Pancreas (tissue), 10 donors: ENCODE results near the gene DGKQ. TPM values are rescaled to one million over a fixed set of nuclear protein-coding genes. Genes with fewer than 3 reads are reported as not detected.
A peak's percentile ranks its signal among the peaks of the same experiment; 100 is the strongest.
"Not testable (repeated sequence)": the region's sequence is repeated elsewhere in the genome, so short reads cannot be mapped to it uniquely, and the experiment has no call there.

Experiments used
- ATAC-seq, 4 donors: fragments of 200-7000 bp; cut with Tn5 transposase; one replicate each; pipeline versions ENCODE4 v1.8.0 to v1.9.1; 2020; ENCODE audit warnings: mild to moderate bottlenecking in 4 of 4, moderate library complexity in 4 of 4
- DNase-seq, 6 donors: peaks; one replicate each; pipeline ENCODE4 v3.0.0-alpha.2; 2020
- FAIRE-seq: peaks from 2 replicates; lab custom pipeline; 2012; peaks lifted over from hg19 to GRCh38; lab: Jason Lieb, UNC
- H3K27ac ChIP-seq, 4 donors: fragments of 200-600 bp; sonication (generic); 1 replicate in 3 of 4; 2 replicates in 1 of 4; pipeline versions ENCODE4 v1.5.0 to v1.8.0; 2020
- H3K27me3 ChIP-seq, 4 donors: fragments of 200-600 bp; one replicate each; pipeline ENCODE4 v1.8.0; 2021
- H3K36me3 ChIP-seq, 3 donors: fragments of 200-600 bp; sonication (generic) in 1 of 3; one replicate each; pipeline versions ENCODE4 v1.5.0 to v1.8.0; 2020 to 2021
- H3K4me1 ChIP-seq, 3 donors: fragments of 200-600 bp; one replicate each; pipeline ENCODE4 v1.8.0; 2021
- H3K4me3 ChIP-seq, 4 donors: fragments of 200-600 bp; sonication (generic) in 2 of 4; one replicate each; pipeline versions ENCODE4 v1.5.0 to v1.8.0; 2020 to 2021
- H3K9me3 ChIP-seq, 4 donors: fragments of 200-600 bp; one replicate each; pipeline ENCODE4 v1.8.0; 2021
- CTCF ChIP-seq, 4 donors: fragments of 200-600 bp; sonication (generic) in 3 of 4; IDR thresholded peaks; one replicate each; pipeline versions ENCODE4 v1.5.0 to v1.8.0; 2021; ENCODE audit warnings: antibody characterized with exemption in 4 of 4
- WGBS, 2 donors: extraction: QIAGEN DNeasy Blood & Tissue Kit; methylation state at CpG; one replicate each; pipeline ENCODE4 v1.1.7; 2013; 5-methylcytosine and 5-hydroxymethylcytosine counted together
- intact Hi-C, 3 donors: fragments of 100-400 bp; cut with DNase I; formaldehyde crosslinking; loops; one replicate each; pipeline versions ENCODE4 v1.11.1 to v1.14.2; 2022
- polyA plus RNA-seq, 2 donors: library from polyadenylated mRNA; stranded (reverse); fragments of 200-250 nt; gene quantifications; one replicate each; pipeline ENCODE4 v1.2.3, GENCODE V29; 2013
- total RNA-seq, 6 donors: library from RNA; stranded (reverse); fragmentation: NEBNext Ultra II Directional in 4 of 6; extraction: Animal tissue kit (Norgen Biotek cat#: 25700) in 4 of 6; gene quantifications; one replicate each; pipeline versions ENCODE4 v1.2.1 to v1.2.4, GENCODE V29; 2021 to 2023
- donor health status: healthy with polysubstance abuse.
- donor health status: DM: no; HTN: no; CAD: no; lungs with moderate emphysema.
- donor health status: DM: no; HTN: no; CAD: no.
- donor health status: control.
- donor health status: control.
- donor health status: Bipolar disorder and iron deficiency.
- donor health status: DM: yes; HTN: yes; CAD: no.
- donor health status: DM: no; HTN: no; CAD: no.
- donor health status: DM: no; HTN: no; CAD: no.
- donor health status: DM: yes; HTN: yes; CAD: no.

DGKQ gene
- total and polyA plus RNA-seq, 8 donors: 5.7 to 11.7 (median 9.0) TPM

- Histone ChIP-seq H3K27me3 (no peaks in the 10 kb centered on the region), H3K4me1 (peaks cover 6 to 14% (median 14%) of the 10 kb centered on the region in 3 donors), H3K36me3 (no peaks in the 10 kb centered on the region), H3K27ac (no peak overlapping the region), H3K4me3 (no peak overlapping the region), H3K9me3 (no peaks in the 10 kb centered on the region)
- intact Hi-C loops: no loop called here
- FAIRE-seq: no peak
- no peak for TF ChIP-seq CTCF (IDR thresholded peaks at IDR 0.05)
- WGBS, 2 donors: 95 to 96% methylated on average over 15 of the region's 15 CpGs
- peak in 1 of 6 donors; percentile 9 for DNase-seq
- ATAC-seq: no peak
These were observed 9.4 kb upstream of the DGKQ start for GRCh38 chr4:982814-983213.

DNA sequence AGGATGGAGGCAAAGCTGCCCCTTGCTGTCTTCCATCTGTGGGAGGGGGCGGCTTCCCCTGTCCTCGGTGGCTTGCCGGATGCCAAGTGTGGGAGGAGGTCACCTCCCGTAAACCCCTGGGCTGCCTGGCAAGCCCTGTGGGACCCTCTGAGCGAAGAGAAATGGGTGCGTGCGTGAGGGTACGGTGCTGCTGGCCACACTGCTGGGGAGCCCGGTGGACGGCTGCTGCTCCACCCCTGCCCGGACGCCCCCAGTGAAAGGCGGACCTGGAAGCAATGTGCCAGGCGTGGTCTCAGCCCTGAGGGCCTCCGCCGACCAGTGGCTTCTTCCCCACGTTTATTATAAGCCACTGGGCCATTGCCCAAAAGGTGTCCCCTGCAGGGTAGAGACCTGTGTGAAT, 8.9 kb upstream of the DGKQ start:
- no peaks in the 10 kb centered on the region for H3K9me3 ChIP-seq
- H3K27me3 ChIP-seq: no peaks in the 10 kb centered on the region
- H3K36me3 ChIP-seq: no peaks in the 10 kb centered on the region
- no peak overlapping the region for H3K27ac ChIP-seq
- ATAC-seq (no peak), DNase-seq (peak in 1 of 6 donors; percentile 60), FAIRE-seq (no peak)
- intact Hi-C loops: no loop called here
- 90 to 92% methylated on average over 17 of the region's 17 CpGs for WGBS, 2 donors
- H3K4me3 ChIP-seq: no peak overlapping the region
- TF ChIP-seq CTCF (IDR thresholded peaks at IDR 0.05): no peak
- H3K4me1 ChIP-seq: peaks cover 6 to 14% (median 10%) of the 10 kb centered on the region in 3 donors

DNA sequence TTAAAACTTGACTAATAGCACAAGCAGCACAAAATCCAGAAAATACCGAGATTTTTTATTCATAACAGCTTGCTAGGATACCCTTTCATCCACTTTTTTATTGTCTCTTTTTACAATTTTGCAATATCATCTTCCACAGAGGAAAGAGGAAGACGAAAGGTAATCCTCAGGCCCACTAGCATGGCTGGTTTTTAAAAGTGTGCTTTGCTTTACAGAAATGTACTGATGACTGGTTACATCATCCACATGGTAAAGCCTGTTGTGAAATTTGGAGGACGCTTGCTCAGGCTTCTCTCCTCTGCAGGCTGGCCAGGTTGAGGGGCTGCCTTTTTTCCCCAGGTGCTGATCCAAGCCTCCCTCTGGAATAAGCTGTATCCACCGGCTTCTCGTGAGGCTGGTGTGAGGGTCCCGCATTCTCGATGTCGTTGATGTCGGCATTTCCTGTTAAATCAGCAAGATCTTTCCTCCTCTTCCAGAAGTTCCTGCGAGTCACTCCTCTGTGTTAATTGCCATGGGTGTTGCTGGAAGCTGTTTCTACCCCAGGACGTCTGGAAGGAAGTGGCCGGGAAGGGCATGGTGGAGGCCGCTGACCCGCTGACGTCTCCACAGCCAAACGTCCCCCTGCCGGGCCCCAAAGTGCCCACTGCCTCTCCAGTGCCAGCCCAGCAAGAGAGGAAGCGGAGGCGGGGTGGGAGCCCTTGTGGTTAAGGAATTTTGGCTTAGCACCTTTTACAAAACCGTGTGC, 5.8 kb upstream of the DGKQ start:
- Histone ChIP-seq H3K27ac (no peak overlapping the region), H3K4me3 (no peak overlapping the region), H3K9me3 (no peaks in the 10 kb centered on the region), H3K4me1 (peaks cover 0 to under 1% (median 0%) of the 10 kb centered on the region in 3 donors), H3K27me3 (no peaks in the 10 kb centered on the region), H3K36me3 (no peaks in the 10 kb centered on the region)
- intact Hi-C loops: no loop called here
- no peak for TF ChIP-seq CTCF (IDR thresholded peaks at IDR 0.05)
- DNase-seq: no peak
- no peak for FAIRE-seq
- peak in 1 of 4 donors; percentile 48 for ATAC-seq
- 75 to 86% methylated on average over 20 of the region's 20 CpGs for WGBS, 2 donors

DNA sequence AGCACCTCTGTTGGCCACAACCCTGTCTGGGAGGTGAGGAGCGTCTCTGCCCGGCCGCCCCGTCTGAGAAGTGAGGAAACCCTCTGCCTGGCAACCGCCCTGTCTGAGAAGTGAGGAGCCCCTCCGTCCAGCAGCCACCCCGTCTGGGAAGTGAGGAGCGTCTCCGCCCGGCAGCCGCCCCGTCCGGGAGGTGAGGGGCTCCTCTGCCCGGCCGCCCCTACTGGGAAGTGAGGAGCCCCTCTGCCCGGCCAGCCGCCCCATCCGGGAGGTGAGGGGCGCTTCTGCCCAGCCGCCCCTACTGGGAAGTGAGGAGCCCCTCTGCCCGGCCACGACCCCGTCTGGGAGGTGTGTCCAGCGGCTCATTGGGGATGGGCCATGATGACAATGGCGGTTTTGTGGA, 2.6 kb upstream of the DGKQ start:
- 97 to 98% methylated on average over 18 to 24 of the region's 25 CpGs for WGBS, 2 donors
- DNase-seq, FAIRE-seq, H3K4me3 ChIP-seq, H3K27me3 ChIP-seq, H3K36me3 ChIP-seq, ATAC-seq, H3K27ac ChIP-seq, H3K9me3 ChIP-seq, intact Hi-C loops: not testable (repeated sequence)
- peaks cover 10 to 17% (median 10%) of the 10 kb centered on the region in 3 donors for H3K4me1 ChIP-seq

- ATAC-seq (no peak), DNase-seq (peak in 2 of 6 donors; percentile 35 to 68), FAIRE-seq (no peak)
- H3K9me3 ChIP-seq: no peaks in the 10 kb centered on the region
- H3K27me3 ChIP-seq: no peaks in the 10 kb centered on the region
- H3K4me3 ChIP-seq: no peak overlapping the region
- intact Hi-C loops: no loop called here
- H3K27ac ChIP-seq: no peak overlapping the region
- no peak for TF ChIP-seq CTCF (IDR thresholded peaks at IDR 0.05)
- H3K4me1 ChIP-seq: peaks cover 10 to 17% (median 10%) of the 10 kb centered on the region in 3 donors
- H3K36me3 ChIP-seq: no peaks in the 10 kb centered on the region
- 93 to 95% methylated on average over 9 of the region's 9 CpGs for WGBS, 2 donors
These were observed 1.3 kb upstream of the DGKQ start for GRCh38 chr4:974668-975067.
